ENCODE data around the gene TMEM132C. TPM values are rescaled to one million over a fixed set of nuclear protein-coding genes. Genes with fewer than 3 reads are reported as not detected.

TMEM132C gene
- total RNA-seq, 1 experiment from 2014 or later = not detected

DNA sequence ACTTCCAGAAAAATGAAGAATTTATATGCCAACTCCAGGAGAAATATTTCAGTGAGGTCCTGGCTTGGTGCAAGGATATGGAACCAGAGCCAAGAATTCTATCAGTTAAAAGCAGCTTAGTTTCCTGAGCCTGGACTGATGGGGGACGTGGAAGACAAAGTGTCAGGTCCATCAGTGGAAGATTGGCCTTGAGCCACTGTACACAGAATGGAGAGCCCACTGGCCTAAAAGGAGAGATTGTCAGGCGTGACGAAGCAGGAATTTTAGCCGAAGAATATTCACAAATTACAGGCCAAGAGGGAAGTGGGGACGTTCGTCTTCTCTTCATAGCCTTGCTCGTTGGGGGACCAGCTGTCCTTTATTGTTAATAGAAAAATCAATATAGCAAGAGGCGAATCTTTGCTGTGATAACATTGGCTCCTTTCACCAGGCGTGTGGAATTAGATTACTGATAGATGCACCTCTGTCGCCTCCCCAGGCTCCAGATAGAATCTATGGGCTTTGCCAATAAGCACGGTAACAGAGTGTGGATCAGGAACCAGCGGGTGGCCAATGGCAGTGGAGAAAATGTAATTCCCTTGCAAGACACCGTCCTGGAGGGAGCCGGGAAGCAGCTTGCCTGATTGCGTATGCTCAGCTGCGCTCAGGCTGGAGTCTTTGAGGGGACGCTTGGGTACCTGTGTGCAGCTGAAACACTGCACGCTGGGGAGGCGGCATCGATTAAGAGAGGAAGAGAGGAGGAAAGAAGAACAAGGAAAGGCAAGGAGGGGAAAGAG lies 56.4 kb downstream of the TMEM132C start:
- Mint-ChIP-seq H3K9me3 (ENCODE audit: low read depth, unreplicated experiment) (peaks cover 12% of the 10 kb centered on the region), H3K36me3 (ENCODE audit: insufficient read depth, unreplicated experiment) (no peaks in the 10 kb centered on the region)
- no TSS peak for BruUV-seq (replicated peaks)

DNA sequence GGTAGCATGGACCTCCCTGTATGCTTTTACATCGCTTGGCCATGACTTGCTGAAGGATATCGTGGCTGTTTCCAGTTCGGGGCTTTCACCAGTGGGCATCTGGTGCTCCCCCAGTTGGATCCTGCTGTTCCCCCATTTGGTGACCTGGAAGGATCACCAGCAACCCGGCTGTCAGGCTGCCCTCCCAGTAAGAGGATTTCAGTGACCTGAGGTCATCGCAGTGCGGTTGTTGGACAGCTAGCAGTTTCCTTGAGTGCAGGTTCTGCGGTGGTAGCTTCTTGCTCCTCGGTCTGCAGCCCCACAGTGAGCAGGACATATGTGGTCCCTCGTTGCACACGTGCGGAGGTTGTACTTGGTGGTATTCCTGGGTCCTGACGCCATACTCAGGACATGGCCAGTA lies 58.7 kb downstream of the TMEM132C start:
- no peaks in the 10 kb centered on the region for H3K36me3 Mint-ChIP-seq (ENCODE audit: insufficient read depth, unreplicated experiment)
- no peaks in the 10 kb centered on the region for H3K4me1 Mint-ChIP-seq (ENCODE audit: low read depth, unreplicated experiment)
- no peaks in the 10 kb centered on the region for H3K27me3 Mint-ChIP-seq (ENCODE audit: unreplicated experiment)
- no peak for DNase-seq
- TF ChIP-seq CTCF (IDR thresholded peaks at IDR 0.05; ENCODE audit: unreplicated experiment) = no peak
- peaks cover 6% of the 10 kb centered on the region for H3K9me3 Mint-ChIP-seq (ENCODE audit: low read depth, unreplicated experiment)
- H3K27ac Mint-ChIP-seq (ENCODE audit: unreplicated experiment) = no peak overlapping the region
- intact Hi-C loops (cut with micrococcal nuclease; ENCODE audit: unreplicated experiment) = no loop called here
- no peak overlapping the region for H3K4me3 Mint-ChIP-seq (ENCODE audit: low read depth, unreplicated experiment)
- BruUV-seq (replicated peaks) = no TSS peak
- CTCF ChIA-PET = no interaction called here

More for the DNA sequence above, 56.4 kb downstream of the TMEM132C start:
- Mint-ChIP-seq H3K27ac (ENCODE audit: unreplicated experiment) (no peak overlapping the region), H3K4me3 (ENCODE audit: low read depth, unreplicated experiment) (no peak overlapping the region), H3K4me1 (ENCODE audit: low read depth, unreplicated experiment) (no peaks in the 10 kb centered on the region), H3K27me3 (ENCODE audit: unreplicated experiment) (no peaks in the 10 kb centered on the region)
- DNase-seq = no peak
- intact Hi-C loops (cut with micrococcal nuclease; ENCODE audit: unreplicated experiment) = no loop called here
- CTCF ChIA-PET = no interaction called here
- TF ChIP-seq CTCF (IDR thresholded peaks at IDR 0.05; ENCODE audit: unreplicated experiment) = no peak

DNA sequence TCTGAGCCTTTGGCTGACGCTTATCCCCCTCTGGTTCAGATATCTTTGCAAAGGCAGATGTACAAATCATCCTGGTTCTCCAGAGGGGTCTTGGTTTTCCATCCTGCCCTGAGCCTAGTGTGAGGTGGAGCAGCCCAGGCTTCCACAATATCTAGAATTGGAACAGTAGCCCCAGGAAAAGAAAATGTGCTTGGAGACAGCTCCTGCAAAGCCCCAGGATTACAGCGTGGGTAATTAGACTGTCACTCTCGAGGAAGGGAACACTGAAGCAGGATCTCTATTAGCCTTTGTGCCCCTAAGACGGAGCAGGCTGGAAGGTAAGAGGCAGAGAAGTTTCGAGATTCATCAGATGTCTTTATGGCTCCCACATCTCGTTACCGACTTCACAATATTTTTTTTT lies 59.4 kb downstream of the TMEM132C start:
- DNase-seq = no peak
- CTCF ChIA-PET = no interaction called here
- no peaks in the 10 kb centered on the region for H3K27me3 Mint-ChIP-seq (ENCODE audit: unreplicated experiment)
- TF ChIP-seq CTCF (IDR thresholded peaks at IDR 0.05; ENCODE audit: unreplicated experiment) = no peak
- H3K9me3 Mint-ChIP-seq (ENCODE audit: low read depth, unreplicated experiment) = peaks cover 3% of the 10 kb centered on the region
- H3K4me3 Mint-ChIP-seq (ENCODE audit: low read depth, unreplicated experiment) = no peak overlapping the region
- intact Hi-C loops (cut with micrococcal nuclease; ENCODE audit: unreplicated experiment) = no loop called here
- H3K36me3 Mint-ChIP-seq (ENCODE audit: insufficient read depth, unreplicated experiment) = no peaks in the 10 kb centered on the region
- no peaks in the 10 kb centered on the region for H3K4me1 Mint-ChIP-seq (ENCODE audit: low read depth, unreplicated experiment)
- BruUV-seq (replicated peaks) = no TSS peak
- no peak overlapping the region for H3K27ac Mint-ChIP-seq (ENCODE audit: unreplicated experiment)

DNA sequence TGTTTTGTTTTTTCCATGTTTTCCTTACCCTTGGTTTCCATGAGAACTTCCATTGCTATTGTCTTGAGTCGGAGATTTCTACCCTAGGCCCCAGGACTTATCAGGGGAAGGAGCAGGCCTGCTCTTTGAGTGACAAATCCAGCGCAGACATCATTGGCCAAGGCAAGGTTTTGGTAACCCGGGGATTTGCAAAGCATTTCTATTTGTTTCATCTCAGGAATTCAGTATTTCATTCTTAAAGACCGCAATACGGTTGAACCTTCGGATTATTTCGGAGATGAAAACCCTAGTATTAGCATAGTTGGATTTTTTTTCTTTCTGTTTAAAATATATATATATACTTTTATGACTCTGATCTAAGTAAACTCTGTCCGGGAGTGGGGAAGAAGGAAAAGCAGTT lies 62.0 kb downstream of the TMEM132C start:
- intact Hi-C loops (cut with micrococcal nuclease; ENCODE audit: unreplicated experiment) = no loop called here
- Mint-ChIP-seq H3K27me3 (ENCODE audit: unreplicated experiment) (no peaks in the 10 kb centered on the region), H3K4me1 (ENCODE audit: low read depth, unreplicated experiment) (no peaks in the 10 kb centered on the region), H3K9me3 (ENCODE audit: low read depth, unreplicated experiment) (no peaks in the 10 kb centered on the region), H3K36me3 (ENCODE audit: insufficient read depth, unreplicated experiment) (no peaks in the 10 kb centered on the region), H3K4me3 (ENCODE audit: low read depth, unreplicated experiment) (no peak overlapping the region), H3K27ac (ENCODE audit: unreplicated experiment) (no peak overlapping the region)
- DNase-seq = no peak
- no TSS peak for BruUV-seq (replicated peaks)
- no peak for TF ChIP-seq CTCF (IDR thresholded peaks at IDR 0.05; ENCODE audit: unreplicated experiment)
- CTCF ChIA-PET = no interaction called here
